Endothelial cell of umbilical vein (primary cell): ENCODE results near the gene DUSP16.

Experiments
- CTCF ChIP-seq, 2 donors: IDR thresholded peaks; 1 replicate in 1 of 2; 2 replicates in 1 of 2; pipeline ENCODE4 v1.5.1; 2011; ENCODE audit warnings: low read length in 2 of 2, mild to moderate bottlenecking in 2 of 2, moderate library complexity in 2 of 2, control low read depth in 1 of 2, inconsistent platforms in 1 of 2, low read depth in 1 of 2; ENCODE audit not compliant: insufficient read depth in 1 of 2; ENCODE audit errors: extremely low read depth in 1 of 2
- EZH2 ChIP-seq: IDR thresholded peaks from 2 replicates; pipeline ENCODE4 v1.6.1; 2012; ENCODE audit warnings: borderline replicate concordance, low read depth, mild to moderate bottlenecking, moderate library complexity, low read length, inconsistent platforms; ENCODE audit not compliant: severe bottlenecking
- GATA2 ChIP-seq: IDR thresholded peaks from 2 replicates; pipeline ENCODE4 v1.7.0; 2011; ENCODE audit warnings: low read depth, mild to moderate bottlenecking, moderate library complexity, mixed read lengths, low read length; ENCODE audit not compliant: insufficient read length, insufficient read depth
- JUN ChIP-seq: IDR thresholded peaks from 2 replicates; pipeline ENCODE4 v1.6.1; 2011; ENCODE audit warnings: borderline replicate concordance, low read depth; ENCODE audit not compliant: insufficient read length, insufficient read depth
- MAX ChIP-seq: IDR thresholded peaks from 2 replicates; pipeline ENCODE4 v1.6.1; 2011; ENCODE audit not compliant: insufficient read depth, insufficient read length
- POLR2A ChIP-seq: IDR thresholded peaks from 2 replicates; pipeline ENCODE4 v1.6.1; 2012; ENCODE audit warnings: low read depth, mild to moderate bottlenecking, control low read depth, low read length

GRCh38 chr12:12453635-12454034 lies 109.0 kb downstream of the DUSP16 start:
- no peak for TF ChIP-seq JUN
- no peak for TF ChIP-seq POLR2A
- TF ChIP-seq CTCF (IDR thresholded peaks at IDR 0.05; ENCODE audit: extremely low read depth in 1 of 2, insufficient read depth in 1 of 2, low read depth in 1 of 2, low read length in 2 of 2): no peak
- TF ChIP-seq EZH2: no peak
- no peak for TF ChIP-seq GATA2
- no peak for TF ChIP-seq MAX
